ENCODE measurements around the gene HDHD3. TPM values are rescaled to one million over a fixed set of nuclear protein-coding genes. Genes with fewer than 3 reads are reported as not detected.
"Not testable (repeated sequence)": the region's sequence is repeated elsewhere in the genome, so short reads cannot be mapped to it uniquely, and the experiment has no call there.

Gene HDHD3
- total RNA-seq, 4 donors from 2014 or later, result 17.0 to 31.3 (median 25.1) TPM

- H3K27ac ChIP-seq, result peak overlapping the region in 3 of 4 donors; percentile 3 to 28 (median 24)
- not testable (repeated sequence) for ATAC-seq
- WGBS, 2 donors (ENCODE audit: low coverage in 1 of 2), result 10 to 19% methylated on average over 2 to 7 of the region's 7 CpGs
Measured at GRCh38 chr9:113406873-113407511, 30.2 kb upstream of the HDHD3 start.

GRCh38 chr9:113406353-113406752 lies 29.6 kb upstream of the HDHD3 start:
- not testable (repeated sequence) for H3K27me3 ChIP-seq, H3K9me3 ChIP-seq, H3K4me3 ChIP-seq, ATAC-seq
- H3K27ac ChIP-seq, result peak overlapping the region in 2 of 4 donors; percentile 24 to 28
- H3K4me1 ChIP-seq, result peaks cover 2 to 38% (median 7%) of the 10 kb centered on the region in 3 donors
- 83% methylated on average over 1 of the region's 9 CpGs; no CpG with 5 or more reads in 1 of the 2 donors for WGBS, 2 donors (ENCODE audit: low coverage in 1 of 2)
- peaks cover 0 to 25% of the 10 kb centered on the region in 2 donors for H3K36me3 ChIP-seq

More at GRCh38 chr9:113406873-113407511, 30.2 kb upstream of the HDHD3 start:
- H3K27me3 ChIP-seq, H3K9me3 ChIP-seq, H3K4me3 ChIP-seq: not testable (repeated sequence)
- H3K36me3 ChIP-seq, result peaks cover 0 to 25% of the 10 kb centered on the region in 2 donors
- H3K4me1 ChIP-seq, result peaks cover 2 to 38% (median 4%) of the 10 kb centered on the region in 3 donors
- peak; percentile 25 to 72 (median 62) for TF ChIP-seq CTCF (IDR thresholded peaks at IDR 0.05)

GRCh38 chr9:113403646-113404045 lies 26.9 kb upstream of the HDHD3 start:
- ATAC-seq, result no peak
- TF ChIP-seq EP300 (IDR thresholded peaks at IDR 0.05) (no peak), CTCF (IDR thresholded peaks at IDR 0.05) (no peak), POLR2AphosphoS5 (IDR thresholded peaks at IDR 0.05) (no peak)
- H3K4me3 ChIP-seq, result no peak overlapping the region
- H3K27ac ChIP-seq, result no peak overlapping the region
- peaks cover 0 to 41% (median 15%) of the 10 kb centered on the region in 3 donors for H3K4me1 ChIP-seq
- no peaks in the 10 kb centered on the region for H3K27me3 ChIP-seq
- H3K36me3 ChIP-seq, result peaks cover 0 to 21% of the 10 kb centered on the region in 2 donors
- no peaks in the 10 kb centered on the region for H3K9me3 ChIP-seq
- WGBS, 2 donors (ENCODE audit: low coverage in 1 of 2), result 72 to 77% methylated on average over 2 of the region's 2 CpGs

- WGBS, 2 donors (ENCODE audit: low coverage in 1 of 2), result 24% methylated on average over 4 to 5 of the region's 50 CpGs
- Histone ChIP-seq H3K27ac (peak within 1 kb of the TSS; percentile 44 to 83 (median 80)), H3K9me3 (no peaks in the 10 kb centered on the region), H3K4me3 (peak within 1 kb of the TSS; percentile 75 to 88), H3K4me1 (peaks cover 0 to 26% (median 15%) of the 10 kb centered on the region in 3 donors), H3K27me3 (no peaks in the 10 kb centered on the region), H3K36me3 (peaks cover 0 to 9% of the 10 kb centered on the region in 2 donors)
- peak; percentile 99 for ATAC-seq
- no peak for TF ChIP-seq EP300 (IDR thresholded peaks at IDR 0.05)
- TF ChIP-seq POLR2AphosphoS5 (IDR thresholded peaks at IDR 0.05), result peak; percentile 58
- TF ChIP-seq CTCF (IDR thresholded peaks at IDR 0.05), result peak in 3 of 4 experiments; percentile 95 to 96 (median 95)
- peak in 1 of 2 donors; percentile 34 for TF ChIP-seq POLR2A (IDR thresholded peaks at IDR 0.05)
Measured at GRCh38 chr9:113401027-113401792, 24.4 kb upstream of the HDHD3 start, which contains the start of gene ALAD. Gene ALAD, minus strand, starts transcription at chr9:113401284. Its CDS starts 7,725 bp downstream, at chr9:113393559.

- H3K4me3 ChIP-seq, result no peak overlapping the region
- H3K27me3 ChIP-seq, result no peaks in the 10 kb centered on the region
- H3K9me3 ChIP-seq, result no peaks in the 10 kb centered on the region
- no peak for ATAC-seq
- peaks cover 0 to 9% of the 10 kb centered on the region in 2 donors for H3K36me3 ChIP-seq
- no peak overlapping the region for H3K27ac ChIP-seq
- 100% methylated on average over 2 of the region's 3 CpGs; no CpG with 5 or more reads in 1 of the 2 donors for WGBS, 2 donors (ENCODE audit: low coverage in 1 of 2)
- H3K4me1 ChIP-seq, result peaks cover 0 to 26% (median 15%) of the 10 kb centered on the region in 3 donors
- no peak for TF ChIP-seq EP300 (IDR thresholded peaks at IDR 0.05)
- no peak for TF ChIP-seq CTCF (IDR thresholded peaks at IDR 0.05)
- no peak for TF ChIP-seq POLR2AphosphoS5 (IDR thresholded peaks at IDR 0.05)
- TF ChIP-seq POLR2A (IDR thresholded peaks at IDR 0.05), result no peak
Measured at GRCh38 chr9:113399646-113400200, 22.9 kb upstream of the HDHD3 start.
